Esophagus squamous epithelium (tissue), 5 donors: ENCODE measurements around the gene ADAMTS9. TPM values are rescaled to one million over a fixed set of nuclear protein-coding genes. Genes with fewer than 3 reads are reported as not detected.

ENCODE experiments used
- DNase-seq: peaks from one replicate; lab custom pipeline; 2025; lab: John Stamatoyannopoulos, UW
- H3K27ac ChIP-seq, 4 donors: fragments of 200-600 bp; sonication (generic); one replicate each; pipeline ENCODE4 v1.5.1; 2016 to 2019; ENCODE audit warnings: mild to moderate bottlenecking in 1 of 4
- H3K27me3 ChIP-seq, 4 donors: fragments of 200-600 bp; sonication (generic); 1 replicate in 3 of 4; 2 replicates in 1 of 4; pipeline versions ENCODE4 v1.5.1 to v1.6.0; 2017 to 2021; ENCODE audit warnings: antibody characterized with exemption in 1 of 4
- H3K36me3 ChIP-seq, 3 donors: fragments of 200-600 bp; sonication (generic); one replicate each; pipeline ENCODE4 v1.5.1; 2016 to 2019
- H3K4me1 ChIP-seq, 3 donors: fragments of 200-600 bp; sonication (generic); one replicate each; pipeline ENCODE4 v1.5.1; 2017 to 2019
- H3K4me3 ChIP-seq, 4 donors: fragments of 200-600 bp; sonication (generic); 1 replicate in 3 of 4; 2 replicates in 1 of 4; pipeline ENCODE4 v1.5.1; 2016 to 2019; ENCODE audit warnings: mild to moderate bottlenecking in 2 of 4, moderate library complexity in 1 of 4
- H3K9me3 ChIP-seq, 3 donors: fragments of 200-600 bp; sonication (generic); one replicate each; pipeline ENCODE4 v1.5.1; 2016 to 2019
- POLR2A ChIP-seq, 4 donors: fragments of 450-650 bp; IDR thresholded peaks; one replicate each; pipeline ENCODE4 v1.6.1; 2017; ENCODE audit warnings: antibody characterized with exemption in 4 of 4, mild to moderate bottlenecking in 4 of 4, moderate library complexity in 3 of 4
- WGBS, 2 donors: methylation state at CpG; one replicate each; pipeline ENCODE4 v1.1.5; 2018; 5-methylcytosine and 5-hydroxymethylcytosine counted together
- intact Hi-C: fragments of 100-400 bp; cut with DNase I; formaldehyde crosslinking; loops from one replicate; pipeline ENCODE4 v1.15.0; 2022
- total RNA-seq, 4 donors: library from RNA; depleted of rRNA; stranded (reverse); fragments of >200 nt; gene quantifications; one replicate each; pipeline ENCODE4 v1.1.0, GENCODE V29; 2016
- TF ChIP-seq, protein P1 (sequence below), 6 experiments: fragments of 450-650 bp in 4 of 6; fragments of 200-600 bp in 2 of 6; sonication (generic) in 2 of 6; IDR thresholded peaks; one replicate each; pipeline ENCODE4 v1.5.1; 2016 to 2019; ENCODE audit warnings: antibody characterized with exemption in 6 of 6, mild to moderate bottlenecking in 4 of 6, moderate library complexity in 4 of 6
- donor health status: DM: yes; HTN: yes; CAD: no.

The ADAMTS9 gene
- total RNA-seq, 4 donors from 2014 or later = 3.1 to 15.1 (median 5.9) TPM

DNA sequence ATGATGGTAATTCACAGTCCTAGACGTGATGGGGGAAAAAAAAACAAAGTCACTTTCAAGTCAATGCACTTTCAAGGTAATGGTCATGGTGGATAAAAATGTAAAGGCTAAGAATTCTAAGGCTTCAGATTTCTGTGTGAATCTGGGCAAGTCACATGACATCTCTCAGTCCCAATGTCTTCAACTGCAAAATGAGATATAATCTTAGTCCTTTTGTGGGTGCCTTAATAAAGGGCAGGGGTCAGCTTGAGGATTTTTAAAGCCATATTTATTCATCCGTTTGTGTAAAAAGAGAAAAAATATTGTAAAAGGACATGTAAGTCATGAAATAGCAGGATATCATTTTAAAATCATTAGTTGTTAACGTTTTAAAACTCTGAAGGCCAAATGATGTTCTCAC is 83.5 kb downstream of the ADAMTS9 start:
- intact Hi-C loops = no loop called here

DNA sequence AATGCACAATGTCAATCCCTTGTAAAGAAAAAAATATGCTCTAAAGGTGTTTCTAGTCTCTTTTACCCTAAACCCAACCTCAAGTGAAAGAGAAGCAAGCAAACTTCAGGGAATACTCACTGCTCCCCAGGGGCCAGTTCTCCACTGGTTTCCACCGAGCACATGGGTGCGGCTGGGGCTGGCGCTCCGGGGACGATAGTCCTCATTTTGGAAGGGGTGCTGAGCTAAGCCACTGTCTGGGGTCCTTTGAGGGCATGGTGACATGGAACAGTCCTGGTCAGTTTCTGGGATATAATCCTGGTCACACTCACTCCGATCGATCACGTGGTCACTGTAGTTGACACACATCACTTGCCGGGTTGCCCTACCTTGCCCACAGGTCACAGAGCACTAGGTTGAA is 86.0 kb downstream of the ADAMTS9 start:
- Histone ChIP-seq H3K27ac (no peak overlapping the region), H3K36me3 (peaks cover 0 to 3% (median 0%) of the 10 kb centered on the region in 3 donors), H3K27me3 (no peaks in the 10 kb centered on the region), H3K9me3 (no peaks in the 10 kb centered on the region), H3K4me3 (no peak overlapping the region), H3K4me1 (no peaks in the 10 kb centered on the region)
- intact Hi-C loops = no loop called here
- TF ChIP-seq POLR2A (IDR thresholded peaks at IDR 0.05) = no peak
- TF ChIP-seq, protein P1, sequence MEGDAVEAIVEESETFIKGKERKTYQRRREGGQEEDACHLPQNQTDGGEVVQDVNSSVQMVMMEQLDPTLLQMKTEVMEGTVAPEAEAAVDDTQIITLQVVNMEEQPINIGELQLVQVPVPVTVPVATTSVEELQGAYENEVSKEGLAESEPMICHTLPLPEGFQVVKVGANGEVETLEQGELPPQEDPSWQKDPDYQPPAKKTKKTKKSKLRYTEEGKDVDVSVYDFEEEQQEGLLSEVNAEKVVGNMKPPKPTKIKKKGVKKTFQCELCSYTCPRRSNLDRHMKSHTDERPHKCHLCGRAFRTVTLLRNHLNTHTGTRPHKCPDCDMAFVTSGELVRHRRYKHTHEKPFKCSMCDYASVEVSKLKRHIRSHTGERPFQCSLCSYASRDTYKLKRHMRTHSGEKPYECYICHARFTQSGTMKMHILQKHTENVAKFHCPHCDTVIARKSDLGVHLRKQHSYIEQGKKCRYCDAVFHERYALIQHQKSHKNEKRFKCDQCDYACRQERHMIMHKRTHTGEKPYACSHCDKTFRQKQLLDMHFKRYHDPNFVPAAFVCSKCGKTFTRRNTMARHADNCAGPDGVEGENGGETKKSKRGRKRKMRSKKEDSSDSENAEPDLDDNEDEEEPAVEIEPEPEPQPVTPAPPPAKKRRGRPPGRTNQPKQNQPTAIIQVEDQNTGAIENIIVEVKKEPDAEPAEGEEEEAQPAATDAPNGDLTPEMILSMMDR (IDR thresholded peaks at IDR 0.05) = no peak
- DNase-seq = no peak
- WGBS, 2 donors = 95 to 99% methylated on average over 9 of the region's 9 CpGs

More for the DNA sequence above, 83.5 kb downstream of the ADAMTS9 start:
- Histone ChIP-seq H3K27me3 (no peaks in the 10 kb centered on the region), H3K27ac (no peak overlapping the region), H3K36me3 (peaks cover 0 to 3% (median 0%) of the 10 kb centered on the region in 3 donors), H3K4me3 (no peak overlapping the region), H3K9me3 (no peaks in the 10 kb centered on the region), H3K4me1 (no peaks in the 10 kb centered on the region)
- 79 to 88% methylated on average over 3 of the region's 3 CpGs for WGBS, 2 donors
- TF ChIP-seq, protein P1 (IDR thresholded peaks at IDR 0.05) = no peak
- no peak for DNase-seq

DNA sequence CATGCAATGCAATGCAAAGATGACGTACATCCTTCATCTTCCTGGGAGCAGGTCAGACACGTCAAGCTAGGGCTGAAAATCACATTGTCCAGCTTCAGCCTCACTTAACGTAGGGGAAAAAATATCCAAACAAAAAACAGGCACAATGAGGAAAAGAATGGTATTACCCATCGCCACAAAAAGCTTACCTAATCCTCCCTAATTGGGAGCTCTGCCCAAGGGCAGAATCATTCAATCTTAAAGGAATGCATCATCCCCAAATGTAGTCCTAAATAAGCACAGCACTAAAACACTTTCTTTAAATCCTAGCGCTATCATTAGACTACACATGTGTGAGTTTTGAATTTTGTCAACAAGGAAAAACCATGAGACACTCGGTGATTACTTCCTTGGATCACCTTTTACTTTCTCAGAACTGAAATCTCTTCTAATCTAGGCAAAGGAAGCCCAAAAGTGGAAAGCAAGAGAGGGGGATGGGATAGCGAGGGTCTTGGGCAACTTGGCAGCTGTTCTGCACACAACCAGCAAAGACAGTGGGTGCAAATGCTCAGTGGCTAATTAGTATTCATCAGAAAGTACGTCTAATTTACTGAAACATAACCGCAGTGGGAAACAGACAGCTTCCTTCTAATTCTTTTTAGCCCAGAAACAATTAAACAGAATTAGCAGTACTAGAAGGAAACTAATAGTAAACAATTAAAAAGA is 87.4 kb downstream of the ADAMTS9 start:
- 64 to 65% methylated on average over 9 of the region's 9 CpGs for WGBS, 2 donors
- intact Hi-C loops = no loop called here
- Histone ChIP-seq H3K27ac (no peak overlapping the region), H3K9me3 (no peaks in the 10 kb centered on the region), H3K4me3 (no peak overlapping the region), H3K4me1 (peaks cover 0 to 8% (median 0%) of the 10 kb centered on the region in 3 donors), H3K36me3 (peaks cover 0 to 3% (median 0%) of the 10 kb centered on the region in 3 donors), H3K27me3 (no peaks in the 10 kb centered on the region)
- no peak for DNase-seq
- TF ChIP-seq, protein P1 (IDR thresholded peaks at IDR 0.05) = no peak

DNA sequence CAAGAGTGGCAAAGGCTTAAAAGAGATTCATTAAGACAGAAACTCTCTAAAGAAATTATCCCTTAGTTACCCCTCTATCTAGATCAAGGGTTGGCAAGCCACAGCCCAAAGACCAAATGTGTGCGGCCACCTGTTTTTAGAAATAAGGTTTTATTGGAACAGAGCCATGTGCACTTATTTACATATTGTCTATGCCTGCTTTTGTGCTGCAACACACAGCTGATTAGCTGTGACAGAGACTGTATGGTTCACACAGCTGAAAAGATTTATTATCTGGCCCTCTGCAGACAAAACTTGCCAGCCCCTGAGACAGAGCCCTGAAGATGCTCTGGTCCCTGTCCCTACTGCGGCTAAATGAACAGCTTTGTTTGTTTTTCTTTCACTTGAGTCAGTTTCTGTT is 88.1 kb downstream of the ADAMTS9 start:
- no peak overlapping the region for H3K27ac ChIP-seq
- no peaks in the 10 kb centered on the region for H3K9me3 ChIP-seq
- H3K4me1 ChIP-seq = peaks cover 0 to 8% (median 0%) of the 10 kb centered on the region in 3 donors
- H3K4me3 ChIP-seq = no peak overlapping the region
- peaks cover 0 to 3% (median 0%) of the 10 kb centered on the region in 3 donors for H3K36me3 ChIP-seq
- DNase-seq = no peak
- TF ChIP-seq POLR2A (IDR thresholded peaks at IDR 0.05) = no peak
- TF ChIP-seq, protein P1 (IDR thresholded peaks at IDR 0.05) = no peak
- H3K27me3 ChIP-seq = no peaks in the 10 kb centered on the region
- intact Hi-C loops = no loop called here
- 63 to 81% methylated on average over 2 of the region's 2 CpGs for WGBS, 2 donors

DNA sequence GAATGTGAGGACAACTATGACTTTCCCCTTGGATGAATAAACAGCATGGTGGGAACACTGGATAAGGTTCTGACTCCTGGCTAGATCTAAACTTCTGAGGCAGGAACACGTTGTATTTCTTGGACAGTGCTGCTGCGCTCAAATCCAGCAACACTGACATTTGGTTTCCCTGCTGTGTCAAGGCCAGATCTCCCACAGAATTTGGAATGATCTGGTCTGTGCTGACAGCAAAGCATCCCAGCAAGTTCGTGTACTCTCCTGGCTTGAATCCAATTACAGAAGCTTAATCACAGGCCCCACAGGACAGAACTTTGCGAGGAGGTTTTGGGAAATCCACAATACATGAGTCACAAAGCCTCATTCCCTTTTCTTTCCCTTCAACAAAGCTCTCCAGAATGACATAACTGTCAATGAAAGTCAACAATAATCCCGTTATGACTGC is 92.5 kb downstream of the ADAMTS9 start:
- TF ChIP-seq, protein P1 (IDR thresholded peaks at IDR 0.05) = no peak
- no peak for TF ChIP-seq POLR2A (IDR thresholded peaks at IDR 0.05)
- Histone ChIP-seq H3K4me1 (peaks cover 0 to 8% (median 0%) of the 10 kb centered on the region in 3 donors), H3K27ac (peak overlapping the region in 3 of 4 donors; percentile 50 to 59 (median 58)), H3K4me3 (no peak overlapping the region), H3K9me3 (no peaks in the 10 kb centered on the region), H3K27me3 (no peaks in the 10 kb centered on the region), H3K36me3 (no peaks in the 10 kb centered on the region)
- WGBS, 2 donors = 22 to 30% methylated on average over 5 of the region's 5 CpGs
- no peak for DNase-seq
- intact Hi-C loops = no loop called here
